Fibroblast of pulmonary artery (primary cell): ENCODE data around the gene MS4A7.

Source experiments
- DNase-seq: peaks from one replicate; pipeline ENCODE4 v3.0.0-alpha.2; 2010; ENCODE audit warnings: low read depth
- H3K4me3 ChIP-seq: replicated peaks from 2 replicates; pipeline ENCODE4 v1.5.1; 2011; ENCODE audit warnings: low read depth, mild to moderate bottlenecking, control low read depth, low read length, moderate library complexity
- CTCF ChIP-seq: IDR thresholded peaks from 2 replicates; pipeline ENCODE4 v1.5.1; 2011; ENCODE audit warnings: mild to moderate bottlenecking, control low read depth, low read length, inconsistent platforms; ENCODE audit errors: missing control alignments

MS4A7 gene

GRCh38 chr11:60420015-60420414 lies 41.7 kb downstream of the MS4A7 start:
- no peak for TF ChIP-seq CTCF
- H3K4me3 ChIP-seq: no peak overlapping the region
- DNase-seq: no peak

GRCh38 chr11:60422609-60423008 lies 44.3 kb downstream of the MS4A7 start:
- H3K4me3 ChIP-seq: no peak overlapping the region
- no peak for TF ChIP-seq CTCF
- no peak for DNase-seq

GRCh38 chr11:60428517-60428916 lies 50.2 kb downstream of the MS4A7 start:
- DNase-seq: no peak
- H3K4me3 ChIP-seq: no peak overlapping the region
- TF ChIP-seq CTCF: no peak

- no peak for TF ChIP-seq CTCF
- DNase-seq: no peak
- H3K4me3 ChIP-seq: no peak within 1 kb of the TSS
These were observed 50.9 kb downstream of the MS4A7 start, which contains the start of gene MS4A5 for GRCh38 chr11:60429272-60429671. Gene MS4A5 (plus strand): TSS chr11:60429572. CDS start chr11:60429675, 103 bp downstream.

- no peak for TF ChIP-seq CTCF
- H3K4me3 ChIP-seq: no peak overlapping the region
- DNase-seq: no peak
These were observed 52.9 kb downstream of the MS4A7 start for GRCh38 chr11:60431251-60431650.

GRCh38 chr11:60433401-60433800 lies 55.1 kb downstream of the MS4A7 start:
- no peak for TF ChIP-seq CTCF
- H3K4me3 ChIP-seq: no peak overlapping the region
- DNase-seq: no peak
